SK-N-SH (cell line): ENCODE measurements around the gene FRMD5. TPM values are rescaled to one million over a fixed set of nuclear protein-coding genes. Genes with fewer than 3 reads are reported as not detected.

Experiments
- CTCF ChIA-PET: fragments of 300-600, 350-600 bp; formaldehyde crosslinking; extraction: SDS; loops from one replicate; lab custom pipeline; 2021; lab: Yijun Ruan, JAX
- POLR2A ChIA-PET: fragments of 350-600 bp; sonication (Branson Sonifier 250); formaldehyde crosslinking; extraction: SDS; loops from one replicate; lab custom pipeline; 2020; ENCODE audit warnings: antibody characterized with exemption, inconsistent platforms; lab: Yijun Ruan, JAX
- DNase-seq: peaks from one replicate; pipeline ENCODE4 v3.0.0; 2012
- H2AFZ ChIP-seq: fragments of 200-600 bp; sonication (generic); 2 replicates; pipeline ENCODE4 v1.8.1; 2016; ENCODE audit warnings: antibody characterized with exemption, mild to moderate bottlenecking, low read depth
- H3F3A ChIP-seq: fragments of 200-600 bp; sonication (generic); replicated peaks from 2 replicates; pipeline ENCODE3; 2016; ENCODE audit warnings: antibody characterized with exemption, mild to moderate bottlenecking; ENCODE audit not compliant: insufficient read depth
- H3K27ac ChIP-seq, 2 experiments: fragments of 200-500 bp in 1 of 2; fragments of 200-600 bp in 1 of 2; sonication (Bioruptor generic) in 1 of 2; sonication (generic), shearing (Covaris generic) in 1 of 2; 2 replicates each; pipeline versions ENCODE4 v1.5.1 to v1.6.1; 2014 to 2016; ENCODE audit warnings: low read depth in 2 of 2, inconsistent platforms in 1 of 2, low read length in 1 of 2, mild to moderate bottlenecking in 1 of 2, mixed read lengths in 1 of 2
- H3K27me3 ChIP-seq: fragments of 200-600 bp; sonication (generic), shearing (Covaris generic); 2 replicates; pipeline ENCODE4 v1.6.1; 2016; ENCODE audit warnings: mixed run types; ENCODE audit not compliant: insufficient read depth
- H3K36me3 ChIP-seq, 2 experiments: fragments of 200-500 bp in 1 of 2; fragments of 200-600 bp in 1 of 2; sonication (Bioruptor generic) in 1 of 2; sonication (generic) in 1 of 2; replicated peaks in 1 of 2; 2 replicates each; pipeline versions ENCODE3 to v1.5.1; 2014 to 2016; ENCODE audit warnings: low read length in 1 of 2, mild to moderate bottlenecking in 1 of 2; ENCODE audit not compliant: insufficient read depth in 2 of 2, control insufficient read depth in 1 of 2
- H3K4me1 ChIP-seq, 2 experiments: fragments of 200-500 bp in 1 of 2; fragments of 200-600 bp in 1 of 2; sonication (Bioruptor generic) in 1 of 2; sonication (generic), shearing (Covaris generic) in 1 of 2; 2 replicates each; pipeline versions ENCODE4 v1.5.1 to v1.6.1; 2014 to 2016; ENCODE audit warnings: low read depth in 1 of 2, low read length in 1 of 2, mixed run types in 1 of 2; ENCODE audit not compliant: insufficient read depth in 2 of 2, control insufficient read depth in 1 of 2
- H3K4me2 ChIP-seq: fragments of 200-600 bp; sonication (generic), shearing (Covaris generic); 2 replicates; pipeline ENCODE4 v1.6.1; 2017; ENCODE audit warnings: mixed run types
- H3K4me3 ChIP-seq, 2 experiments: fragments of 200-500 bp in 1 of 2; fragments of 200-600 bp in 1 of 2; sonication (Bioruptor generic) in 1 of 2; sonication (generic), shearing (Covaris generic) in 1 of 2; 2 replicates each; pipeline versions ENCODE4 v1.5.1 to v1.8.1; 2014 to 2016; ENCODE audit warnings: low read depth in 2 of 2, inconsistent platforms in 1 of 2, low read length in 1 of 2, mild to moderate bottlenecking in 1 of 2, mixed read lengths in 1 of 2, moderate library complexity in 1 of 2
- H3K79me2 ChIP-seq: fragments of 200-600 bp; sonication (generic); 2 replicates; pipeline ENCODE4 v1.8.1; 2017; ENCODE audit warnings: mild to moderate bottlenecking; ENCODE audit not compliant: insufficient read depth
- H3K9ac ChIP-seq: fragments of 200-600 bp; sonication (generic); 2 replicates; pipeline ENCODE4 v1.6.1; 2017; ENCODE audit warnings: mixed run types
- H3K9me2 ChIP-seq: fragments of 200-600 bp; sonication (generic); 2 replicates; pipeline ENCODE4 v1.6.1; 2017; ENCODE audit warnings: mixed run types
- H3K9me3 ChIP-seq: fragments of 200-600 bp; sonication (generic); 2 replicates; pipeline ENCODE4 v1.6.1; 2017; ENCODE audit warnings: mixed run types, mild to moderate bottlenecking, moderate library complexity
- H4K20me1 ChIP-seq: fragments of 200-600 bp; sonication (generic); 2 replicates; pipeline ENCODE4 v1.6.1; 2017; ENCODE audit warnings: mild to moderate bottlenecking, mixed run types; ENCODE audit not compliant: insufficient read depth
- EZH2phosphoT487 ChIP-seq: fragments of 200-600 bp; sonication (generic); IDR thresholded peaks from 2 replicates; pipeline ENCODE4 v1.6.1; 2017; ENCODE audit warnings: low read depth, mixed run types, mild to moderate bottlenecking, antibody characterized with exemption, moderate library complexity, borderline replicate concordance
- FOXM1 ChIP-seq: IDR thresholded peaks from 2 replicates; pipeline ENCODE4 v1.4.0; 2012; ENCODE audit warnings: low read depth, mild to moderate bottlenecking
- GABPA ChIP-seq: IDR thresholded peaks from 2 replicates; pipeline ENCODE4 v1.4.0; 2012; ENCODE audit warnings: low read depth, mild to moderate bottlenecking
- JUND ChIP-seq: IDR thresholded peaks from 2 replicates; pipeline ENCODE4 v1.4.0; 2012
- MXI1 ChIP-seq: IDR thresholded peaks from 2 replicates; pipeline ENCODE4 v1.6.1; 2012; ENCODE audit warnings: mild to moderate bottlenecking, low read depth, low read length, improper control_type of control experiment
- NRF1 ChIP-seq: IDR thresholded peaks from 2 replicates; pipeline ENCODE4 v1.6.1; 2012; ENCODE audit warnings: low read depth, mild to moderate bottlenecking, low read length
- PBX3 ChIP-seq: IDR thresholded peaks from 2 replicates; pipeline ENCODE4; 2012
- POLR2AphosphoS5 ChIP-seq: IDR thresholded peaks from 2 replicates; pipeline ENCODE4 v1.6.1; 2012; ENCODE audit warnings: low read depth, low read length
- REST ChIP-seq: IDR thresholded peaks from 2 replicates; pipeline ENCODE4 v1.6.1; 2012; ENCODE audit warnings: mild to moderate bottlenecking, low read depth, low read length, moderate library complexity
- RXRA ChIP-seq: IDR thresholded peaks from 2 replicates; pipeline ENCODE4 v1.4.0; 2012; ENCODE audit warnings: low read depth, mild to moderate bottlenecking, borderline replicate concordance
- SIN3A ChIP-seq: IDR thresholded peaks from 2 replicates; pipeline ENCODE4 v1.6.1; 2012; ENCODE audit warnings: low read depth, mild to moderate bottlenecking, low read length, moderate library complexity, borderline replicate concordance
- SMC3 ChIP-seq: IDR thresholded peaks from 2 replicates; pipeline ENCODE4 v1.6.1; 2012; ENCODE audit warnings: low read depth, low read length, improper control_type of control experiment
- TAF1 ChIP-seq: IDR thresholded peaks from 2 replicates; pipeline ENCODE4 v1.6.1; 2012; ENCODE audit warnings: low read depth, mild to moderate bottlenecking, low read length, moderate library complexity, borderline replicate concordance
- TEAD4 ChIP-seq: IDR thresholded peaks from 2 replicates; pipeline ENCODE4 v1.4.0; 2012; ENCODE audit warnings: mild to moderate bottlenecking, borderline replicate concordance; ENCODE audit not compliant: insufficient read depth
- WGBS: methylation state at CpG from one replicate; pipeline ENCODE4 v1.1.6; 2017; ENCODE audit warnings: low lambda C conversion rate; 5-methylcytosine and 5-hydroxymethylcytosine counted together
- polyA plus RNA-seq, 3 experiments: library from polyadenylated mRNA; depleted of rRNA; stranded (reverse); fragments of >200 nt; gene quantifications; 2 replicates each; pipeline ENCODE4 v1.2.3, GENCODE V29; 2012

FRMD5 gene
- polyA plus RNA-seq, 1 of the 3 experiments (the other 2 are of a cell fraction) = 24.8 TPM

DNA sequence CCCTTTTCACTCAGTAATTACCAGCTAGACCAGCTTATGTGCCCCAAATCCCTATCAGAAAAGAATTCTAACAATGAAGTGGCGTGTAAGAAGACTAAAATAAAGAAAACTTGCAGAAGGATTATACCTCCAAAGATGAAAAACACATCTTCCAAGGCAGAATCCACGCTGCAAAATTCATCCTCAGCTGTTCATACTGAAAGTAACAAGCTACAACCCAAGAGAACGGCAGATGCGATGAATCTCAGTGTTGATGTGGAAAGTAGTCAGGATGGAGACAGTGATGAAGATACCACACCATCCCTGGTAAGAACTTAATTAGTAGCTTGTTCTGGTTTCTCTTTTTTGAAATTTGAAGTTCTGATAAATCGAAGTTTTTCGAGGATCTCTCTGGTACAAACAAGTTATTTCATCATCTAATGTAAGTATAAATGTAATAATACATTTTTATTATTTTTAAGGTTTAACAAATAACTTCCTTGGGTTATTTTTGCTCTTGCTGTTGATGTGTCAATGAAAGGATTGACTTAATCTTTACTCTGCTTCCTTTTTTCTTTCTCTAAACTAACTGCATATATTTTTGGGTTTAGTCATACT is 366.9 kb downstream of the FRMD5 start:
- peaks cover 7% of the 10 kb centered on the region in 2 experiments; a peak in 2 of 4 replicates for H3K4me1 ChIP-seq
- ChIA-PET POLR2A (interaction anchor here (0.9 kb wide), 1 partner anchor 11 kb away, joined by 3 read pairs; no protein-coding TSS in a partner anchor), CTCF (interaction anchor here (1.2 to 1.6 kb wide), 2 partner anchors 44 to 75 kb away, joined by 3 to 4 read pairs; no protein-coding TSS in a partner anchor)
- peak overlapping the region; percentile 86; the same call in 1 of the 2 replicates for H2AFZ ChIP-seq
- H3K79me2 ChIP-seq = peaks cover 70% of the 10 kb centered on the region
- H3K4me3 ChIP-seq = peak overlapping the region; percentile 53 to 66; a peak in 3 of 4 replicates
- 63% methylated on average over 6 of the region's 6 CpGs for WGBS
- H4K20me1 ChIP-seq = no peaks in the 10 kb centered on the region
- peak overlapping the region; percentile 77 for H3K4me2 ChIP-seq
- peak; percentile 23 for DNase-seq
- H3K9me2 ChIP-seq = no peaks in the 10 kb centered on the region
- H3K27ac ChIP-seq = peak overlapping the region in 1 of 2 experiments; percentile 38; a peak in 1 of 4 replicates
- H3K9ac ChIP-seq = peak overlapping the region; percentile 59; the same call in 1 of the 2 replicates
- no peaks in the 10 kb centered on the region for H3K36me3 ChIP-seq
- TF ChIP-seq TEAD4 (no peak), MXI1 (no peak), PBX3 (no peak), SIN3A (no peak), FOXM1 (no peak), NRF1 (no peak), TAF1 (no peak), JUND (no peak), RXRA (no peak), EZH2phosphoT487 (no peak), POLR2AphosphoS5 (no peak), REST (no peak), SMC3 (no peak), GABPA (no peak)
- TF ChIP-seq, all 33 proteins: peak for 0
- no peaks in the 10 kb centered on the region for H3K27me3 ChIP-seq
- H3F3A ChIP-seq = peaks cover 18% of the 10 kb centered on the region
- H3K9me3 ChIP-seq = no peaks in the 10 kb centered on the region
